Testis (tissue), 2 donors: ENCODE results near the gene RIPOR3.

Experiments
- CTCF ChIP-seq, 3 experiments: fragments of 450-650 bp in 2 of 3; fragments of 200-600 bp in 1 of 3; sonication (generic) in 1 of 3; IDR thresholded peaks; one replicate each; pipeline ENCODE4 v1.5.1; 2016 to 2019; ENCODE audit warnings: antibody characterized with exemption in 3 of 3, mild to moderate bottlenecking in 2 of 3, moderate library complexity in 1 of 3
- POLR2A ChIP-seq: fragments of 450-650 bp; IDR thresholded peaks from one replicate; pipeline ENCODE4 v1.6.1; 2017; ENCODE audit warnings: antibody characterized with exemption, mild to moderate bottlenecking, moderate library complexity

DNA sequence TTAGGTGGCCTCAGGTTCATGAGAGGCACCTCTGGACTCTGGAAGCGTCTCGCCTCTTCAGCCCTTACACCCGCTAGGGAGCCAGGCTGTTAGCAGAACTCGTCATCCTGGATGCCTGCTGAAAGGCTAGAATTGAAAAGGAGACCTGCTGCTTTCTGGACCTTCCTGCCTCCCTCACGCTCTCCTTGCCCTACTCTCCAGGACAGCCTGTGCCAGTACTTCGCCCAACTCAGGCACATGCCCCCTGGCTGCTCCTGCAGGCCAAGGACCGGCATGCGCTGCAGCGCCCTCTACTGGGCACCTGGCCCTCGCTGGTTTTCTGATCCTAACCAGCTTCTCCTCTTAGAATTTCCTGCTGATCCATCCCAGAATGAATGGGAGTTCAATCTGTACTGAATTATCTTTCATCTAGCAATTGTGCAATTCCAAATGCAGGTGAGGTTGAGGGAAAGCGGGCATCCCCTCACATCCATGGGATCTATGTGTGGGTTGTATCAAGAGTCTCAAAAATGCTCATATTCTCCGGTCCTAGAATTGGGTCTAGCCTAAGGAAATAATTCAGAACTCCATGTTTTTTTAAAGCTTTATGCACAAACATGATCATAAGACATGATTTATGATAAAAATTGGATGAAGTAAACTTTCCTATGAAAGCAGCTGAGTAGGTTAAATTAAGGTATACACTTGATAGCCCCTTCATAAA, 103.2 kb downstream of the RIPOR3 start:
- TF ChIP-seq CTCF (IDR thresholded peaks at IDR 0.05) (peak; percentile 66 to 83 (median 82)), POLR2A (no peak)
